PFSK-1 (cell line): ENCODE measurements around the gene JPH3.

Source experiments
- POLR2AphosphoS5 ChIP-seq: IDR thresholded peaks from 2 replicates; pipeline ENCODE4 v1.6.1; 2012; ENCODE audit warnings: low read depth, mild to moderate bottlenecking, control low read depth, low read length, moderate library complexity
- SIN3A ChIP-seq: IDR thresholded peaks from 2 replicates; pipeline ENCODE4 v1.6.1; 2012; ENCODE audit warnings: mild to moderate bottlenecking, low read length, moderate library complexity, borderline replicate concordance; ENCODE audit not compliant: insufficient read depth
- TF ChIP-seq, protein P1 (sequence below), 2 experiments: IDR thresholded peaks; 2 replicates each; pipeline versions ENCODE4 v1.6.1 to v1.8.0; 2011 to 2012; ENCODE audit warnings: low read depth in 2 of 2, low read length in 2 of 2, control low read depth in 1 of 2, inconsistent platforms in 1 of 2, mild to moderate bottlenecking in 1 of 2, moderate library complexity in 1 of 2; ENCODE audit not compliant: insufficient read depth in 1 of 2

GRCh38 chr16:87585442-87586200, 16.7 kb upstream of the JPH3 start:
- TF ChIP-seq POLR2AphosphoS5, result no peak
- no peak for TF ChIP-seq SIN3A
- TF ChIP-seq, protein P1, sequence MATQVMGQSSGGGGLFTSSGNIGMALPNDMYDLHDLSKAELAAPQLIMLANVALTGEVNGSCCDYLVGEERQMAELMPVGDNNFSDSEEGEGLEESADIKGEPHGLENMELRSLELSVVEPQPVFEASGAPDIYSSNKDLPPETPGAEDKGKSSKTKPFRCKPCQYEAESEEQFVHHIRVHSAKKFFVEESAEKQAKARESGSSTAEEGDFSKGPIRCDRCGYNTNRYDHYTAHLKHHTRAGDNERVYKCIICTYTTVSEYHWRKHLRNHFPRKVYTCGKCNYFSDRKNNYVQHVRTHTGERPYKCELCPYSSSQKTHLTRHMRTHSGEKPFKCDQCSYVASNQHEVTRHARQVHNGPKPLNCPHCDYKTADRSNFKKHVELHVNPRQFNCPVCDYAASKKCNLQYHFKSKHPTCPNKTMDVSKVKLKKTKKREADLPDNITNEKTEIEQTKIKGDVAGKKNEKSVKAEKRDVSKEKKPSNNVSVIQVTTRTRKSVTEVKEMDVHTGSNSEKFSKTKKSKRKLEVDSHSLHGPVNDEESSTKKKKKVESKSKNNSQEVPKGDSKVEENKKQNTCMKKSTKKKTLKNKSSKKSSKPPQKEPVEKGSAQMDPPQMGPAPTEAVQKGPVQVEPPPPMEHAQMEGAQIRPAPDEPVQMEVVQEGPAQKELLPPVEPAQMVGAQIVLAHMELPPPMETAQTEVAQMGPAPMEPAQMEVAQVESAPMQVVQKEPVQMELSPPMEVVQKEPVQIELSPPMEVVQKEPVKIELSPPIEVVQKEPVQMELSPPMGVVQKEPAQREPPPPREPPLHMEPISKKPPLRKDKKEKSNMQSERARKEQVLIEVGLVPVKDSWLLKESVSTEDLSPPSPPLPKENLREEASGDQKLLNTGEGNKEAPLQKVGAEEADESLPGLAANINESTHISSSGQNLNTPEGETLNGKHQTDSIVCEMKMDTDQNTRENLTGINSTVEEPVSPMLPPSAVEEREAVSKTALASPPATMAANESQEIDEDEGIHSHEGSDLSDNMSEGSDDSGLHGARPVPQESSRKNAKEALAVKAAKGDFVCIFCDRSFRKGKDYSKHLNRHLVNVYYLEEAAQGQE (IDR thresholded peaks at IDR 0.05; ENCODE audit: insufficient read depth in 1 of 2, low read depth in 2 of 2, low read length in 2 of 2), result no peak
